HG03354 (cell line): ENCODE measurements around the gene CD248.
A peak's percentile ranks its signal among the peaks of the same experiment; 100 is the strongest.
"Not testable (repeated sequence)": the region's sequence is repeated elsewhere in the genome, so short reads cannot be mapped to it uniquely, and the experiment has no call there.

Experiments
- ATAC-seq: cut with Tn5 transposase; IDR thresholded peaks from one replicate; pipeline ENCODE4 v1.9.1; 2021; ENCODE audit warnings: mild to moderate bottlenecking; ENCODE audit not compliant: unreplicated experiment, poor library complexity, severe bottlenecking

Gene CD248

GRCh38 chr11:66315921-66316811 lies 678 bp downstream of the CD248 start:
- no peak for ATAC-seq

- ATAC-seq, result no peak
Measured at GRCh38 chr11:66315498-66315885, 1.4 kb downstream of the CD248 start.

- ATAC-seq, result no peak
Measured at GRCh38 chr11:66314561-66315497, 2.0 kb downstream of the CD248 start.

DNA sequence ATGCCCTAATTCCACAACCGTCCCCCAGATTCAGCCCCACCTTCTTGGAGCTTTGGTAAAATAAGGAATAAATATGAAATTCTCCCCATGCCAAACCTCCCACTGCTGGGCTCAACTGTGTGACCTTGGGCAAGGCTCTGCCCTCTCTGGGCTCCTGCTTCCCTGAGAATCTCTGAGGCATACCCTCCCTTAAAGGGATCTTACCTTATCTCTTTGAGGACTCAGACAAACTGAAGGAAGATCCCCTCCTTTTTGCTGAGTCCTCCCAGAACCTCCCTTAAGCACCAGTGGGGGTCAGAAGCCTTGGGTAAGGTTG lies 2.7 kb downstream of the CD248 start:
- ATAC-seq, result no peak

DNA sequence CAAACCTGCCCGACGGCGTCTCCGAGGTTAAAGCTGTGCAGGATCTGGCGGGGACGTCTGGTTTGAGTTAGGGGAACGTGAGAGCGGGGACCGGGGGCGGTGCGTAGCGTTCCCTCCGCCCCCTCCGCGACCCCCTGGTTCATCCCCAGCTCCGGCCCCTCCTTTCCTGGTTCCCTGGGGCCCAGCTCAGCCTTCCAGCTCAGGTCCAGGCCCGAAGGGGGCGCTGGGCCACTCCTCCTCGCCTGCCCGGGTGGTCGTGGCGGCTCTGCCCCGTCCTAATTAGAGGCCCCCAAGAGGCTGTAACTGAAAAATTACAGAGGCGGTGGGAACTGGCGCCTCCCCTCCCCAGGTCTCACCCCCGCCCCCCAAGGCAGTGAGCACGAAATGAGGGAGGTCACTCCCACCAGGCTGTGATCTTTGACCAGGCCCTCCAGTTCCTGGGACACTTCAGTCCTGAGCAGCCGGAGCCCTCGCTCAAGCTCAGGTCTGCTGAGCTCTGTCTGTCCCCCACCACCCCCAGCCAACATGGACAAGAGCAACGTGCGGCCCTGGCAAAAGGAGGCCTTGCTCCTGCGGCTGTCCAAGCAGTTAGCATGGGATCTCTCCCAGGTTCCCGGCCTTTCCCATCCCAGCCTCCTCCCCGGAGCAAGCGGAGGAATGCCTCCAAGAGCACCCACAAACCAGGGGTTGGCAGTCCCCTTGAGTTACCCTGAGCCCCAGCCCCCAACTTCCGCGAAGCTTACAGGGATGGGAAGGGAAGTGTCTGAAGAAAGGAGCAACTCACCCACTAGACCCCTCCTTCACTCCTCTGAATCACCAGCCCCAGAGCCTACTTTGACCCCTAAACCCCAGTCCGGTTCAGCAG lies 3.3 kb downstream of the CD248 start:
- no peak for ATAC-seq

DNA sequence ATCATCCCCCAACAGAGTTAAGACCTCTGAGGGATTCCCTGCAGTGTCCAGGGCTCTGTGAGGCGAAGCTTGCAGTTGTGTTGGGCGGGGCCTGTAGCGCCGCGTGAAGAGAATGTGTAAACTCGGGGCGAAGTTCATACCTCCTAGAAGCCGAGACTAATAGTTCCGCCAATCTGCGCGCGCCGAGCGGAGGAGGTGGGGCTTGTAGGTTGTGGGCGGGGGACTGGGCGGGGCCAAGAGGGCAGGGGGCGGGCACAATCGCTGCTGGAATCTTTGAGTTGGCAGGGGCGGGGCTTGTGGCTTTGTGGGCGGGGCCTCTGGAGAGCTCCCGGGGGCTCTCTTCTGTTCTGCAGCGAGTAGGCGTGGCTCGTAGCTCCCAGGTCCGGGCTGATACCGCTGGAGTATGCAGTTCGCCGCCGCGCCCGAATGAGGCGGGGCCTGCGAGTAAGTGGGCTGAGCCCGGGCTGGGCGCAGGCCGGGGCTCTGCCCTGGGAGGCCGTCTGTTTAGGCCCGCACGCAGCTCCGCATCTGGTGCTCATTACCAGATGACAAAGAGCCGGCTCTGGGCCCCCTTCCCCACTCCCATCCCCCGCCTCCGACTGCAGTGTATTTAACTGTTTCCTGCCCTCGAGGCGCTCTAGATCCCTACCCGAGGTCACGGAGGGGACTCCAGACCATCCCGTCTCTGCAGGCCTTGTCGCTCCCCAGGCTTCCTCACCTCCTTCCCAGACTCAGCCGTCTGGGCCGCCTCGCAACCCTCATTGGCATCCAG lies 4.1 kb downstream of the CD248 start:
- ATAC-seq, result peak; percentile 58

GRCh38 chr11:66311965-66312548 lies 4.8 kb downstream of the CD248 start:
- ATAC-seq, result peak; percentile 76

DNA sequence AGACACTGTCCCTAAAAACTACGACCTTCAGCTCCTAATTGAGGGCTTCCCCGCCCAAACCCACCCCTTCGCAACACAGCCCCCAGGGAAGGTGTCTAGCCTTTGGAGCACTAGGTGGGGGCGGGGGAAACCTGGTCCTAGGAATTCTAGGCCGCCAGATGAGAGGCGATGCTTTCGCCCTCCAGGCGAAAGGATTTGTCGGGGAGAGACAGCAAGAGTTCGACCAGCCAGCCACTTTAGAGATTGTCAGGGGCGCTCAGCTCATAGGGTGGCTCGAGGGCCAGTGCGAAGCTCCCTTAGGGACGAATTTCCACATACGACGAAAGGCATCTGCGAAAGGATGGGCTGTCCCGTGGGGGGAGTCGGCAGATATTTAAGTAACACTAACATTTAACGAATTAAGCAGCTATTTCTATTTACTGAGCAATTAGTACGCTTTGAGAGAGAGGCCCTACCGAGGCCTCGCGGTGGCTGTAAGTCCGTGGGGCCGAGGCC lies 5.3 kb downstream of the CD248 start:
- no peak for ATAC-seq

DNA sequence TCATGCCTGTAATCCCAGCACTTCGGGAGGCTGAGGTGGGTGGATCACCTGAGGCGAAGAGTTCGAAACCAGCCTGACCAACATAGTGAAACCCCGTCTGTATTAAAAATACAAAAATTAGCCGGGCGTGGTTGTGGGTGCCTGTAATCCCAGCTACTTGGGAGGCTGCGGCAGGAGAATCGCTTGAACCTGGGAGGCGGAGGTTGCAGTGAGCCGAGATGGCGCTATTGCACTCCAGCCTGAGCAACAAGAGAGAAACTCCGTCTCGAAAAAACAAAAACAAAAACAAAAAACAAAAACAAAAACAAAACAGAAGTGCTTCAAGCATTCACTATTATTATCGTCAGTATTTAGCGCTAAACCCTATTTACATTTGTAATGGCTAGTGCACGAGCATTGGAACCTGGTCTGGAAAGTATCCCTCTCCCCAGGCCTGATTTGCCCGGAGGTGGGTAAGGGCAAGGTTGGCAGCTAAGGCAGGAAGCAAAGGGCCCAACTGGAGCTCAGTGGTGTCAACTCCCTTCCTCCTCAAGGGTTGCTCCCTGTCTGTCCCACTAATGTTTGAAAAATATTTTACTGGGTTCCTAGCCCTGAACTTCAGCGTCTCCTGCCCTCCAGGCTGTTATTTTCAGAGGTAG lies 5.9 kb downstream of the CD248 start:
- ATAC-seq, result not testable (repeated sequence)

- ATAC-seq, result no peak
Measured at GRCh38 chr11:66310324-66310723, 6.5 kb downstream of the CD248 start.

DNA sequence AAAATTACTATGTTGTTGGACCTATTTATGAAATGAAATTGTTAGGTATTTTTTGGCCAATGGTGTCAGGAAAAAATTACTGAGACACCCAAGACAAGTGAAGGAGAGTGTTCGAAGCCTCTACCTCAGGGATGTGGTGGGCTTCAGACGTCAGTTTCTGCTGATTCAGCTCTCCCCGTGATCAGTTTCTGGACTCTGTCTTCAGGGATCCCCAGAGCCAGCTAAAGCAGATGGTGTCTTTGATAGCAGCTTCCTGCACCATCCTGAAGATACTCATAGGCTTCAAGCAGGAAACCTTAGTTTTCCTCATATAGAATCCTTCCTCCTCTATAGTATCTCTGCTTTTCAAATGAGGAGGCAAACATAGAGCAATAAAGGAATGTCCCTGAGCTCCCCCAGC lies 7.4 kb downstream of the CD248 start:
- ATAC-seq, result no peak

DNA sequence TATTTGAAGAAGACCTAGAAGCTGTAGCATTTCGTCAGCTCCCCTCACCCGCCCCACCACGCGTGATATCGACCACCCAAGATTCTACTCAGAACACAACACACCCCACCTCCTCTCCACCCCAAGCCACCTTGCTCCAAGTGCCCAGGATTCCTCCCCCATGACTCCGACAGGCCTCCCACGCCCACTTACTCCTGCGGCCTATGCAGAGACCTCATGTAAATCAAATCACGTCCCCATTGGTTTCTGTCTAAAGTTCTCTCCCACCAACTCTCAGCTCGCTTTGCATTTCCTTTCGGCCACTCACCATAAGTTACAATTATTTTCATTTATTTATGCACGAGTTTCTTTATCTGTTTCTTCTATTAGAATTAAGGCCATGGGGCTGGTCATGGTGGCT lies 14.2 kb downstream of the CD248 start:
- ATAC-seq, result no peak

DNA sequence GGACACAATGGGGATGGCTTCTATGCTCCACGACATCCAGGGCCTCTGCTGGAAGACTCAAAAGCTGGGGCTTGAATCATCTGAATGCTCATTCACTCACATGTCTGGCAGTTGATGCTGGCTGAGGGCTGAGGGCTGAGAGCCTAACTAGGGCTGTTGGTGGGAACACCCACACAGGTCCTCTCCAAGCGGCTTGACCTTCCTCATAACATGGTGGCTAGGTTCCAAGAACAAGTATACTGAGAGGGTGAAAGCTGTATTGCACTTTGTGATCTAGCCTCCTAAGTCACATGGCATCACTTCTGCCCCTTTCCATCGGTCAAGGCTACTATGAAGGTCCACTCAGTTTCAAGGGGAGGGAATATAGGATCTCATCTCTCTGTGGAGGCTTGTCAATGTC lies 17.7 kb downstream of the CD248 start:
- no peak for ATAC-seq

- ATAC-seq, result no peak
Measured at GRCh38 chr11:66297610-66298009, 19.2 kb downstream of the CD248 start.

GRCh38 chr11:66294626-66295620 lies 21.9 kb downstream of the CD248 start:
- no peak for ATAC-seq

DNA sequence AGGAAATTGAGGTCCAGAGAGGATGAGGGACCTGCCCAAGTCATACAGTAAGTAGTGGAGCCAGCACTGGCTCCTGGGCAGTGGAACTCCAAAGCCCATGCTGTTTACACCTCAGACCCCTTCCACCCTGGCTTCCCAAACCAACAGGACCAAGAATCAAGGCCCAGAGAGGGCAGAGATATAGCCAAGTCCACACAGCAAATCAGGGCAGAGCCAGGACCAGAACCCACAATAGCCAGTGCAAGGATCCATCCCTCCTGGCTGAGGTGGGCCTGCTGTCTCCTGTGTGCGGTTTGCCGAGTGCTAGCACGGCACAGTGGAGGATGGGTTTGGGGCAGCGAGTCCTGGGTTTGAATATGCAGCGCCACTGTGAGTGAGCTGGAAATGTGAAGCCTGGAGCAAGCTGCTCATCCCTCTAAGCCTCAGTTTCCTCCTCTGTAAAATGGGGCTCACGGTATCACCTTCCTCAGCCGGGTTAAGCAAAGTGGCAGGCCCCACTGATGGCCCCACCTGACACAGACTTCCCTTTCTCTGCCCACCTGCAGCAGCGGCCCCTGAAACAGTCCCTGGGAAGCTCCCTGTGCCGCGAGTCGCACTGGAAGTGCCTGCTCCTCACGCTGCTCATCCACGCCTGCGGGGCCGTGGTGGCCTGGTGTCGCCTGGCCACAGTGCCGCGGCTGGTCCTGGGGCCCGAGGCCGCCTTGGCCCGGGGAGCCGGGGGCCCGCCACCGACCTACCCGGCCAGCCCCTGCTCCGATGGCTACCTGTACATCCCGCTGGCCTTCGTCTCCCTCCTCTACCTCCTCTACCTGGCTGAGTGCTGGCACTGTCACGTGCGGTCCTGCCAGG lies 22.8 kb downstream of the CD248 start:
- ATAC-seq, result no peak
